ENCODE results near the gene TBX10.

TBX10 gene

DNA sequence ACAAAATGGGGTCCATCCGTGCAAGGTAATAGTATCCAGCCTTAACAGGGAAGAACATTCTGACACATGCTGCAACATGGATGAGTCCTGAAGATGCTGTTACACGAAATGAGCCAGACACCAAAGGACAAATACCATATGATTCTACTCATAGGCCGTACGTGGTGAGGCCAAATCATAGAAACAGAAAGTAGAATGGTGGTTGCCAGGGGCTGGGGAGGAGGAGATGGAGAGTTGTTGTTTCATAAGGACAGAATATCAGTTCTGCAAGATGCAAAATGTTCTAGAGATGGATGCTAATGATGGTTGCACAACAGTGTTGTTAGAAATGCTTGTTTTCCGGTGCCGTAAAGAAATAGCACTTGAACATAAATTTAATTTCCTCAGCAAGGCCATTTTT lies 2.6 kb downstream of the TBX10 start:
- no peak for DNase-seq
- Histone ChIP-seq H3K4me3 (ENCODE audit: low read depth, low read length) (no peak overlapping the region), H3K4me1 (no peaks in the 10 kb centered on the region), H3K27me3 (no peaks in the 10 kb centered on the region; the same call in 1 of the 2 replicates), H3K9me3 (no peaks in the 10 kb centered on the region; the same call in 1 of the 2 replicates), H3K36me3 (no peaks in the 10 kb centered on the region)
- no peak for TF ChIP-seq CTCF (IDR thresholded peaks at IDR 0.05; ENCODE audit: low read depth, low read length)

GRCh38 chr11:67635231-67635521 lies 4.4 kb downstream of the TBX10 start:
- no peak for TF ChIP-seq CTCF (IDR thresholded peaks at IDR 0.05; ENCODE audit: low read depth, low read length)
- H3K27me3 ChIP-seq, result no peaks in the 10 kb centered on the region; the same call in 1 of the 2 replicates
- no peak overlapping the region for H3K4me3 ChIP-seq (ENCODE audit: low read depth, low read length)
- H3K4me1 ChIP-seq, result no peaks in the 10 kb centered on the region
- no peak for DNase-seq
- no peaks in the 10 kb centered on the region; the same call in 1 of the 2 replicates for H3K9me3 ChIP-seq
- H3K36me3 ChIP-seq, result no peaks in the 10 kb centered on the region

DNA sequence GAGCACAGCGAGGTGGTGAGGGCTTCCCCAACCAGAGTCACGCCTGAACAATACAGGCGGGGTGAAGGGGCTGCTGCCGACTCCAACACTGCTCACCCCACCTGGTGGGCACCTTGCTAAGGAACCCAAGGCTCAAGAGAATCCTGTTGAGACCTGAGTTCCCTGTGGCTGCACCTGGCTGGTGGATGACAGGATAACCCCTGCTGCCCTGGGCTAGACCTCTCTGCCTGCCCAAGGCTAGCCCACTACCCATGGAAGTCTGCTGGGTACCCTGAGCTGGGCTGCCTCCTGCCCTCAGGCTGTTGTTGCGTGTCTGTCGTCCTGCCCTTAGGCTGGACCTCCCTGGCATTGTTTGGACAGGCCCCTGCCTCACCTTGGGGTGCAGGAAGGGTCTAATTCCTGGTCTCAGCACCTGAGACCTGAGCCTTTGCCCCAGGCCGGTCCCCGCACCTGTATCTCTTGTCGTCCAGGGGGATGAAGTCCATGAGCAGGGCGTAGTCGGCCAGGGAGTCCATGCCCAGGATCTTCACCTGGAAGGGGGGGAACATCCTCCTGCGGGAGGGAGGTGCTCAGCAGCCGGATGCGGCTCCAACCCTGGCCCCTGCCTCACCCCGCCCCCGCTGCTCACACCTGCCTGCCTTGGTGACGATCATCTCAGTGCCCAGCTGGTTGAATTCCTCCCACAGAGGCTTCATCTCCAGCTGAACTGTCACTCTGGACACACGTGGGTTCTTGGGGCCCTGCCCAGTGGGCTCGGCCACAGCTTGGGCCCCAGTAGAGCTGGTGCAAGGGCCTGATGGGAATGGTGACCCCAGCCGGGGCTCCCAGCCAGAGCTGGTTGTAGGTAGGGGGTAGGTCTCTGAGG lies 5.0 kb downstream of the TBX10 start:
- DNase-seq, result no peak
- H3K4me3 ChIP-seq (ENCODE audit: low read depth, low read length), result no peak overlapping the region
- no peak for TF ChIP-seq CTCF (IDR thresholded peaks at IDR 0.05; ENCODE audit: low read depth, low read length)
- H3K4me1 ChIP-seq, result no peaks in the 10 kb centered on the region
- no peaks in the 10 kb centered on the region for H3K36me3 ChIP-seq
- no peaks in the 10 kb centered on the region; the same call in 1 of the 2 replicates for H3K9me3 ChIP-seq
- H3K27me3 ChIP-seq, result no peaks in the 10 kb centered on the region; the same call in 1 of the 2 replicates

DNA sequence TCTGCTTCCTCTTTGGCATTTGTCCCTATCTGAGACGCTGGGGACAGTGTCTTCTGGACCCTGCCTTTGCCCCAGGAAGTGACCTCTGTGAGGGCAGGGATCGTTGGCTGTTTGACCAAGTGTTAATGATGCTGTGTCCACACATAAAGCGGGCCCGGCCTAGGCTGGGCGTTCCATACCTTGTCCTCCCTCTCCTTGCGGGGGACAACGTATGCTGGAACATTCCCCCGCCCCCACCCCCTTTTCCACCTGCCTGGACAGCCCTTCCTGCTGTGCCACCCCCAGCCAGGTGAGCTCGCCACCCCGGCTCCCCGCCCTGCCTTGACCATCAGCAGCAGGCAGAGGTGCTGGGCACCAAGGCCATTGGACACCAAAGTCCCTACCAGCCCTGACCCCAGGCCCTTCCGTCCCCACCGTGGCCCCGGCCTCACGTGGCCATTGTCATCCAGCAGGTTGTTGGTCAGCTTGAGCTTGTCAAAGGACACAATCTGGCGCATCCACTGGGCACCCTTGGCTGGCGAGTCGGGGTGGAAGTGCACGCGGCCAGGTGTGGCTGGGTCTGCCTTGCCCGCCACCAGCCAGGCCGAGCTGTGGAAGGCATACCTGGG lies 5.7 kb downstream of the TBX10 start:
- Histone ChIP-seq H3K36me3 (no peaks in the 10 kb centered on the region), H3K4me3 (ENCODE audit: low read depth, low read length) (no peak overlapping the region), H3K27me3 (no peaks in the 10 kb centered on the region), H3K4me1 (no peaks in the 10 kb centered on the region), H3K9me3 (no peaks in the 10 kb centered on the region; the same call in 1 of the 2 replicates)
- no peak for TF ChIP-seq CTCF (IDR thresholded peaks at IDR 0.05; ENCODE audit: low read depth, low read length)
- DNase-seq, result no peak

GRCh38 chr11:67632982-67633755 lies 6.4 kb downstream of the TBX10 start:
- no peak overlapping the region for H3K4me3 ChIP-seq (ENCODE audit: low read depth, low read length)
- no peak for TF ChIP-seq CTCF (IDR thresholded peaks at IDR 0.05; ENCODE audit: low read depth, low read length)
- no peaks in the 10 kb centered on the region for H3K36me3 ChIP-seq

More at GRCh38 chr11:67632982-67633755, 6.4 kb downstream of the TBX10 start:
- Histone ChIP-seq H3K9me3 (no peaks in the 10 kb centered on the region; the same call in 1 of the 2 replicates), H3K27me3 (no peaks in the 10 kb centered on the region), H3K4me1 (no peaks in the 10 kb centered on the region)
- DNase-seq, result no peak

Data from BE2C (cell line).